MG63 (cell line): Measurements from ENCODE around the gene SFTPA1. TPM values are rescaled to one million over a fixed set of nuclear protein-coding genes. Genes with fewer than 3 reads are reported as not detected.
A peak's percentile ranks its signal among the peaks of the same experiment; 100 is the strongest.
"Not testable (repeated sequence)": the region's sequence is repeated elsewhere in the genome, so short reads cannot be mapped to it uniquely, and the experiment has no call there.

ENCODE experiments used
- DNase-seq: peaks from one replicate; pipeline ENCODE4 v3.0.0-alpha.2; 2020
- H3K27me3 ChIP-seq: fragments of 250-450 bp; sonication (Bioruptor Pico); 2 replicates; pipeline ENCODE4 v1.5.1; 2020; ENCODE audit warnings: mild to moderate bottlenecking, moderate library complexity
- H3K36me3 ChIP-seq: fragments of 250-450 bp; sonication (Bioruptor Pico); 2 replicates; pipeline ENCODE4 v1.5.1; 2020; ENCODE audit warnings: mild to moderate bottlenecking, moderate library complexity
- H3K4me3 ChIP-seq: fragments of 250-450 bp; sonication (Bioruptor Pico); 2 replicates; pipeline ENCODE4 v1.5.1; 2020; ENCODE audit warnings: mild to moderate bottlenecking, moderate library complexity
- H3K9me3 ChIP-seq: fragments of 250-450 bp; sonication (Bioruptor Pico); 2 replicates; pipeline ENCODE4 v1.5.1; 2020; ENCODE audit warnings: mild to moderate bottlenecking, moderate library complexity
- total RNA-seq: library from RNA; depleted of rRNA; stranded (reverse); fragments of >200 nt; shearing (Covaris generic); gene quantifications from 2 replicates; pipeline ENCODE4 v1.2.3, GENCODE V29; 2014; ENCODE audit warnings: low replicate concordance; rRNA removed

SFTPA1 gene
- not detected in 2 replicates for total RNA-seq

- Histone ChIP-seq H3K27me3 (no peaks in the 10 kb centered on the region), H3K4me3 (no peak within 1 kb of the TSS), H3K36me3 (no peaks in the 10 kb centered on the region), H3K9me3 (no peaks in the 10 kb centered on the region)
- no peak for DNase-seq
Observed at GRCh38 chr10:79610601-79611191, at the start of gene SFTPA1. SFTPA1 (plus strand) TSS chr10:79610939; CDS start chr10:79611826, 887 bp downstream.

GRCh38 chr10:79561257-79561656 is 49.5 kb upstream of the SFTPA1 start:
- Histone ChIP-seq H3K36me3 (no peaks in the 10 kb centered on the region), H3K4me3 (no peak overlapping the region), H3K9me3 (no peaks in the 10 kb centered on the region), H3K27me3 (peaks cover 11% of the 10 kb centered on the region)
- no peak for DNase-seq

GRCh38 chr10:79562135-79562756 is 48.5 kb upstream of the SFTPA1 start:
- Histone ChIP-seq H3K36me3 (no peaks in the 10 kb centered on the region), H3K4me3 (no peak overlapping the region), H3K27me3 (peaks cover 14% of the 10 kb centered on the region), H3K9me3 (peaks cover 2% of the 10 kb centered on the region; the same call in 1 of the 2 replicates)
- peak; percentile 45 for DNase-seq

- H3K4me3 ChIP-seq: no peak overlapping the region
- DNase-seq: no peak
- peaks cover 16% of the 10 kb centered on the region for H3K27me3 ChIP-seq
- peaks cover 2% of the 10 kb centered on the region; the same call in 1 of the 2 replicates for H3K9me3 ChIP-seq
- no peaks in the 10 kb centered on the region for H3K36me3 ChIP-seq
Observed at GRCh38 chr10:79563426-79563825, 47.3 kb upstream of the SFTPA1 start.

GRCh38 chr10:79570624-79571023 is 40.1 kb upstream of the SFTPA1 start:
- H3K27me3 ChIP-seq: peaks cover 12% of the 10 kb centered on the region
- not testable (repeated sequence) for DNase-seq, H3K4me3 ChIP-seq, H3K36me3 ChIP-seq, H3K9me3 ChIP-seq

GRCh38 chr10:79579361-79579760 is 31.4 kb upstream of the SFTPA1 start:
- no peak for DNase-seq
- peaks cover 31% of the 10 kb centered on the region for H3K27me3 ChIP-seq
- no peaks in the 10 kb centered on the region for H3K36me3 ChIP-seq
- no peaks in the 10 kb centered on the region for H3K9me3 ChIP-seq
- H3K4me3 ChIP-seq: no peak overlapping the region

- H3K36me3 ChIP-seq: no peaks in the 10 kb centered on the region
- no peaks in the 10 kb centered on the region for H3K9me3 ChIP-seq
- H3K4me3 ChIP-seq: no peak overlapping the region
- peaks cover 31% of the 10 kb centered on the region for H3K27me3 ChIP-seq
- DNase-seq: no peak
Observed at GRCh38 chr10:79581044-79581443, 29.7 kb upstream of the SFTPA1 start.

- DNase-seq: no peak
- Histone ChIP-seq H3K4me3 (no peak overlapping the region), H3K9me3 (no peaks in the 10 kb centered on the region), H3K36me3 (no peaks in the 10 kb centered on the region), H3K27me3 (peaks cover 25% of the 10 kb centered on the region)
Observed at GRCh38 chr10:79582096-79582495, 28.6 kb upstream of the SFTPA1 start.

- not testable (repeated sequence) for H3K9me3 ChIP-seq, DNase-seq, H3K4me3 ChIP-seq, H3K36me3 ChIP-seq
- H3K27me3 ChIP-seq: peaks cover 19% of the 10 kb centered on the region
Observed at GRCh38 chr10:79582954-79583353, 27.8 kb upstream of the SFTPA1 start.

GRCh38 chr10:79583488-79584024 is 27.2 kb upstream of the SFTPA1 start:
- H3K27me3 ChIP-seq: peaks cover 19% of the 10 kb centered on the region
- DNase-seq: no peak
- no peak overlapping the region for H3K4me3 ChIP-seq
- H3K9me3 ChIP-seq: no peaks in the 10 kb centered on the region
- H3K36me3 ChIP-seq: no peaks in the 10 kb centered on the region

- H3K9me3 ChIP-seq: no peaks in the 10 kb centered on the region
- peaks cover 11% of the 10 kb centered on the region for H3K27me3 ChIP-seq
- H3K36me3 ChIP-seq: no peaks in the 10 kb centered on the region
- no peak overlapping the region for H3K4me3 ChIP-seq
- DNase-seq: no peak
Observed at GRCh38 chr10:79585870-79586527, 24.7 kb upstream of the SFTPA1 start.

- no peaks in the 10 kb centered on the region for H3K9me3 ChIP-seq
- DNase-seq: no peak
- H3K4me3 ChIP-seq: no peak overlapping the region
- H3K27me3 ChIP-seq: peaks cover 11% of the 10 kb centered on the region
- H3K36me3 ChIP-seq: no peaks in the 10 kb centered on the region
Observed at GRCh38 chr10:79586933-79587332, 23.8 kb upstream of the SFTPA1 start.

- peaks cover 11% of the 10 kb centered on the region for H3K27me3 ChIP-seq
- no peaks in the 10 kb centered on the region for H3K9me3 ChIP-seq
- DNase-seq: no peak
- no peak overlapping the region for H3K4me3 ChIP-seq
- no peaks in the 10 kb centered on the region for H3K36me3 ChIP-seq
Observed at GRCh38 chr10:79588800-79589199, 21.9 kb upstream of the SFTPA1 start.

- Histone ChIP-seq H3K4me3 (no peak overlapping the region), H3K9me3 (peaks cover 10% of the 10 kb centered on the region), H3K27me3 (peaks cover 17% of the 10 kb centered on the region)
Observed at GRCh38 chr10:79593377-79593776, 17.4 kb upstream of the SFTPA1 start.

GRCh38 chr10:79594565-79594964 is 16.2 kb upstream of the SFTPA1 start:
- H3K4me3 ChIP-seq, H3K36me3 ChIP-seq, DNase-seq: not testable (repeated sequence)
- Histone ChIP-seq H3K27me3 (peaks cover 17% of the 10 kb centered on the region), H3K9me3 (peaks cover 14% of the 10 kb centered on the region)

More at GRCh38 chr10:79593377-79593776, 17.4 kb upstream of the SFTPA1 start:
- no peaks in the 10 kb centered on the region for H3K36me3 ChIP-seq
- DNase-seq: no peak

- H3K9me3 ChIP-seq: peaks cover 14% of the 10 kb centered on the region
- H3K27me3 ChIP-seq: peaks cover 21% of the 10 kb centered on the region
- no peak overlapping the region for H3K4me3 ChIP-seq
- no peak for DNase-seq
- H3K36me3 ChIP-seq: no peaks in the 10 kb centered on the region
Observed at GRCh38 chr10:79595510-79595909, 15.2 kb upstream of the SFTPA1 start.

GRCh38 chr10:79599644-79600043 is 11.1 kb upstream of the SFTPA1 start:
- not testable (repeated sequence) for H3K36me3 ChIP-seq, DNase-seq, H3K4me3 ChIP-seq
- Histone ChIP-seq H3K27me3 (peaks cover 20% of the 10 kb centered on the region), H3K9me3 (peaks cover 14% of the 10 kb centered on the region)
